LNCAP (cell line): Measurements from ENCODE around the gene TPBGL.

Source experiments
- TF ChIP-seq, protein P1 (sequence below): fragments of 450-650 bp; IDR thresholded peaks from 2 replicates; pipeline ENCODE4 v1.5.1; 2017; ENCODE audit warnings: mild to moderate bottlenecking

Gene TPBGL

DNA sequence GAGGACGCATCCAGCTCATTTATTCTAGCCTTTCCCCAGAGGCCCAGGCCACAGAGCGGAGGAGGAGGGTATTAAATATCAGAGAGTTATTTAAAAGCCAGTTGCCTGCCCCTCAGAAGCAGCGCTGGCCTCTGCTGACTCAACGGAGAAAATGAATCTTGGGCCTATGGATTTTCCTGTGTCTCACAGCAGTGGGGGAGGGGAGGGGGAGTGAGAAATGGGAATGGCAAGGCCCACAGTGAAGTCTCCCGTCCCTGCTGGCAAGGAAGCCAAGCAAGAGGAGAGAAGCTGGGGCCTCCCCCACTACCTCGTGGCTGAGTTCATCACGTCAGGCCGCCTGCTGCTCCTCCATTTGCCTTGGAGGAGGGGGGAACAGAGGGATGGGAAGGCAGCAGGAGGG, 4.5 kb upstream of the TPBGL start:
- TF ChIP-seq, protein P1, sequence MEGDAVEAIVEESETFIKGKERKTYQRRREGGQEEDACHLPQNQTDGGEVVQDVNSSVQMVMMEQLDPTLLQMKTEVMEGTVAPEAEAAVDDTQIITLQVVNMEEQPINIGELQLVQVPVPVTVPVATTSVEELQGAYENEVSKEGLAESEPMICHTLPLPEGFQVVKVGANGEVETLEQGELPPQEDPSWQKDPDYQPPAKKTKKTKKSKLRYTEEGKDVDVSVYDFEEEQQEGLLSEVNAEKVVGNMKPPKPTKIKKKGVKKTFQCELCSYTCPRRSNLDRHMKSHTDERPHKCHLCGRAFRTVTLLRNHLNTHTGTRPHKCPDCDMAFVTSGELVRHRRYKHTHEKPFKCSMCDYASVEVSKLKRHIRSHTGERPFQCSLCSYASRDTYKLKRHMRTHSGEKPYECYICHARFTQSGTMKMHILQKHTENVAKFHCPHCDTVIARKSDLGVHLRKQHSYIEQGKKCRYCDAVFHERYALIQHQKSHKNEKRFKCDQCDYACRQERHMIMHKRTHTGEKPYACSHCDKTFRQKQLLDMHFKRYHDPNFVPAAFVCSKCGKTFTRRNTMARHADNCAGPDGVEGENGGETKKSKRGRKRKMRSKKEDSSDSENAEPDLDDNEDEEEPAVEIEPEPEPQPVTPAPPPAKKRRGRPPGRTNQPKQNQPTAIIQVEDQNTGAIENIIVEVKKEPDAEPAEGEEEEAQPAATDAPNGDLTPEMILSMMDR = no peak

DNA sequence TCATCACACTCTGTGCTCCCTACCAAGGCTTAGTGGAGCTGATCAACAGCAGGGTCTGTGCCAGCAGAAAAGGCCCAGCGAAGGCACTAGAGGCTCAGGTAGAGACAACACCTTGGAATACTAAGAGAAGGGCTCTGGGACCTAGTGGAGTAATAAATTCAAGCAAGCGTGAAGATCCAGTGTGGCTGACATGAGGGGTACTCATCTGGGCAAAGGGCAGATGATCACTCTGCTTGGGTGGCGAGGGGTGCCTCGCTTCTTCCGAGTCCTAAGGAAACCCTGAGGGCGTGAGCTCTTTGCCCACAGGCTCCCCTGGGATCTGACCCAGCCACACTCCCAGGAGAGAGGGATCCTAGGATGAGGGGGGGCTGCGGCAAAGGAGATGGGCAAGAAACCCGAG, 3.5 kb upstream of the TPBGL start:
- TF ChIP-seq, protein P1 = no peak

DNA sequence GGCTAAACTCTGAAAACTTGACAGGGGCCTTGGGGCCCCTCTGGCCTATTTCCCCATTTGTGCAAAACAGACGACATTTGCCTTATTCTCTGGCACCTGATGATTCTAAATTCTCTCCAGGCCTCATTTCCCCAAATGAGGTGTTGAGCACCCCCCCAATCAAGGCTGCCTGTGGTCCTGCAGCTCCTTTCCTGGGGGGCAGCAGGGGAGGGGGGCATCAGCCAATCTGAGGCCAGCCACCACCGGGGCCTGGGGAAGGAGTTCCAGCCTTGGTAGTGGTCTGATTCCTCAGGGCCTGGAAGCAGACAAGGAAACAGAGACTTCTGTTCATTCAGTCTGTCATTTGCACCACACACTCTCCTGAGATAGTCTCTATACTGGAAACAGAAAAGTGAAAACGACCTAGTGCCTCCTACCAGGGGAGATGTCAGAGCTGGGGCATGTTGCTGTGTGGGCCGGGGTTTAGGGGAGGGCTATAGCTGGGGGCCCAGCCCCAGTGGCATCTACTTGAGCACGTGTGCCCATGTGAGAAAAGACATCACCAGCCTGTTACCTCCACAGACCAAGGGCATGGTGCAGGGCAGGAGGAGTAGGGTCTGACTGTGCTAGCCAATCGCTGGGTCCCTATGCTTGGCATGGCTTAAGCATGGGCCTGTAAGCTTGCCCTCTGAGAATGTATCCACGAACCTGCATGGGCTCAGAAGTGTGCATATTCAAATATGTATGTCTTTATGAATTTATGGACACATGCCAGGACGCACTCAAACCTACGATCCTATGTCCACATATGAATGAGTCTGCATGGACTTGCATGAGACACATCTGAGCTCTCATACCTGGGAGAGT, 1.8 kb upstream of the TPBGL start:
- TF ChIP-seq, protein P1 = no peak

DNA sequence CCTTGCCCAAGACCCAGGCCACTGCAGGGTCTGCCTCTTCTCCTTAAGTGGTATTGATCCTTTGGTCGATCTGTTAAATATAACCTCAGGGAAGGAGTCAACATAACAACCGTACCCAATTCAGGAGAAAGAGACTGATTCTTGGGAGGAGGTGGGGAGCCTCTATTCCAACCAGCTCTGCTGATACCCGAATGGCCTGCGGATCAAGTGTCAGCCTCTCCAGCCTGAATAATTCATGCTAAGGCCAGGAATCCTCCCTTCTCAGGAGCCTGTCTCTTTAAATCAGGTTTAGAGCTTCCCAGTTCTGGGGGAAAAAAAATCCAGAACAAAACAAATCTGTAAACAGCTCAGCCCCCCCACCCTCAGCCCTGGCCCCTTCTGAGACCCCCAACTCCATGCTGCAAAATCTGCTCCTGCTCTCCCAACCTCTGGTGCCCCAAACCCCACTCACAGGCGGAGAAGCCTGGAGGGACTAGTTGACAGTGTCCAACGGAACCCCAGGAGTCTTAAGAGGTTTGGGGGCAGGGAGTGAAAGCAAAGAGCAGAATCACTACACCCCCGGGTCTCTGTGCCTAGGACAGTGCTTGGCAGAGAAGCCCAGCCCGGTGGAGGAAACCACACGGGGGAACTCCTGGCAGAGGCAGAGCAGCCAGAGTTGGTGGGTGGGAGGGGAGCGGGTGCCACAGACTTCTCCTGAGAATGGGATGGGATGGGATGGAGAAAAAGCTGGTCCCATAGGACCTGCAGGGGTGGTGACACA, 863 bp upstream of the TPBGL start:
- TF ChIP-seq, protein P1 = no peak

DNA sequence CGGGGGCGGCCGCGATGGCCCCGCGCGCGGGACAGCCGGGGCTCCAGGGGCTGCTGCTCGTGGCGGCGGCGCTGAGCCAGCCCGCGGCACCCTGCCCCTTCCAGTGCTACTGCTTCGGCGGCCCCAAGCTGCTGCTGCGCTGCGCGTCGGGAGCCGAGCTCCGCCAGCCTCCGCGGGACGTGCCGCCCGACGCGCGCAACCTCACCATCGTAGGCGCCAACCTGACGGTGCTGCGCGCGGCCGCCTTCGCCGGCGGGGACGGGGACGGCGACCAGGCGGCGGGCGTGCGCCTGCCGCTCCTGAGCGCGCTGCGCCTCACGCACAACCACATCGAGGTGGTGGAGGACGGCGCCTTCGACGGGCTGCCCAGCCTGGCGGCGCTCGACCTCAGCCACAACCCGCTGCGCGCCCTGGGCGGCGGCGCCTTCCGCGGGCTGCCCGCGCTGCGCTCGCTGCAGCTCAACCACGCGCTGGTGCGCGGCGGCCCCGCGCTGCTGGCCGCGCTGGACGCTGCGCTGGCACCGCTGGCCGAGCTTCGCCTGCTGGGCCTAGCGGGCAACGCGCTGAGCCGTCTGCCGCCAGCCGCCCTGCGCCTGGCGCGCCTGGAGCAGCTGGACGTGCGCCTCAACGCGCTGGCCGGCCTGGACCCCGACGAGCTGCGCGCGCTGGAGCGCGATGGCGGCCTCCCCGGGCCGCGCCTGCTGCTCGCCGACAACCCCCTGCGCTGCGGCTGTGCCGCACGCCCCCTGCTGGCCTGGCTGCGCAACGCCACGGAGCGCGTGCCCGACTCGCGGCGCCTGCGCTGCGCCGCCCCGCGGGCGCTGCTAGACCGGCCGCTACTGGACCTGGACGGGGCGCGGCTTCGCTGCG, 697 bp downstream of the TPBGL start:
- TF ChIP-seq, protein P1 = peak; percentile 98

DNA sequence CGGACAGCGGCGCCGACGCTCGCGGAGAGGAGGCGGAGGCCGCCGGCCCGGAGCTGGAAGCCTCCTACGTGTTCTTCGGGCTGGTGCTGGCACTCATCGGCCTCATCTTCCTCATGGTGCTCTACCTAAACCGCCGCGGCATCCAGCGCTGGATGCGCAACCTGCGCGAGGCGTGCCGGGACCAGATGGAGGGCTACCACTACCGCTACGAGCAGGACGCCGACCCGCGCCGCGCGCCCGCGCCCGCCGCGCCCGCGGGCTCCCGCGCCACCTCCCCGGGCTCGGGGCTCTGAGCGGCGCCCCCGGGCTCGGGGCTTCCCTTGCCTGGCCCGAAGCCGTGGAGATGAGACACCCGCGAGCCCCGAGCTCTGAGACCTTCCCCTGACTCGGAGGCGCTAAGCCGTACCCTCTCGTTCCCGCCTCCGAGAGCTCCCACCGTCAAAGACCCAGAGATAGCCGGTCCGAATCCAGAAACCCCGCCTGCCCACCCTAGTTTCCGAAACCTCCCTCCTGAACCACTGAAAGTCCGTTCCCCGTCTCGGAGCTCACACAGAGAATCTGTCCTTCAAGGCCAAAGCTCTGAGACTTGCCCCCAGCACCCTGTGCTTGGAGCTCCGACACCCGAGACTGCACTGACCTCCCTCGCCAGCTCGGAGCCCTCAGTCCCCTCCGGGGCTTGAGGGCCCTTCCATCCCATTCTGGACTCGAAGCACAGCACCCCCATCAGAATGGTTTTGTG, 1.5 kb downstream of the TPBGL start:
- TF ChIP-seq, protein P1 = no peak
